HTR-8/SVneo (cell line): ENCODE data around the gene ENSA.
"Not testable (repeated sequence)": the region's sequence is repeated elsewhere in the genome, so short reads cannot be mapped to it uniquely, and the experiment has no call there.

Experiments
- DNase-seq: peaks from one replicate; pipeline ENCODE4 v3.0.0; 2011; ENCODE audit warnings: low spot score, mixed read lengths; ENCODE audit not compliant: insufficient read length
- FAIRE-seq: peaks from 2 replicates; lab custom pipeline; 2011; peaks lifted over from hg19 to GRCh38; lab: Jason Lieb, UNC

The ENSA gene

GRCh38 chr1:150622303-150622975 is 7.0 kb downstream of the ENSA start:
- FAIRE-seq: no peak
- no peak for DNase-seq

GRCh38 chr1:150621497-150622302 is 7.7 kb downstream of the ENSA start:
- FAIRE-seq: no peak

GRCh38 chr1:150620919-150621318 is 8.5 kb downstream of the ENSA start:
- FAIRE-seq: no peak
- DNase-seq: no peak

More at GRCh38 chr1:150621497-150622302, 7.7 kb downstream of the ENSA start:
- peak; percentile 22 for DNase-seq

GRCh38 chr1:150619576-150620509 is 9.6 kb downstream of the ENSA start:
- DNase-seq (peak; percentile 49), FAIRE-seq (no peak)

GRCh38 chr1:150615346-150616201 is 13.8 kb downstream of the ENSA start:
- no peak for FAIRE-seq
- peak; percentile 22 for DNase-seq

GRCh38 chr1:150613061-150613920 is 16.1 kb downstream of the ENSA start:
- DNase-seq (peak; percentile 57), FAIRE-seq (no peak)

GRCh38 chr1:150612014-150612345 is 17.4 kb downstream of the ENSA start:
- DNase-seq: no peak
- no peak for FAIRE-seq

GRCh38 chr1:150610576-150610975 is 18.8 kb downstream of the ENSA start:
- FAIRE-seq: no peak
- DNase-seq: no peak

GRCh38 chr1:150609732-150610131 is 19.7 kb downstream of the ENSA start:
- DNase-seq (no peak), FAIRE-seq (no peak)

GRCh38 chr1:150606463-150607142 is 22.8 kb downstream of the ENSA start:
- FAIRE-seq: no peak
- no peak for DNase-seq

GRCh38 chr1:150605451-150605731 is 24.0 kb downstream of the ENSA start:
- DNase-seq, FAIRE-seq: not testable (repeated sequence)

GRCh38 chr1:150604226-150604588 is 25.2 kb downstream of the ENSA start:
- DNase-seq (no peak), FAIRE-seq (no peak)

GRCh38 chr1:150603711-150604110 is 25.7 kb downstream of the ENSA start:
- FAIRE-seq: no peak
- DNase-seq: no peak

- DNase-seq, FAIRE-seq: not testable (repeated sequence)
Measured at GRCh38 chr1:150602372-150602771, 27.0 kb downstream of the ENSA start.

GRCh38 chr1:150601540-150601939 is 27.9 kb downstream of the ENSA start:
- FAIRE-seq: no peak
- DNase-seq: no peak

- FAIRE-seq, DNase-seq: not testable (repeated sequence)
Measured at GRCh38 chr1:150598346-150598745, 31.1 kb downstream of the ENSA start.

GRCh38 chr1:150596976-150597375 is 32.4 kb downstream of the ENSA start:
- no peak for FAIRE-seq
- no peak for DNase-seq

GRCh38 chr1:150596095-150596892 is 33.1 kb downstream of the ENSA start:
- FAIRE-seq (no peak), DNase-seq (no peak)
